SK-N-SH (cell line): ENCODE results near the gene GABRB1. TPM values are rescaled to one million over a fixed set of nuclear protein-coding genes. Genes with fewer than 3 reads are reported as not detected.
A peak's percentile ranks its signal among the peaks of the same experiment; 100 is the strongest.

Experiments used
- CTCF ChIA-PET: fragments of 300-600, 350-600 bp; formaldehyde crosslinking; extraction: SDS; loops from one replicate; lab custom pipeline; 2021; lab: Yijun Ruan, JAX
- POLR2A ChIA-PET: fragments of 350-600 bp; sonication (Branson Sonifier 250); formaldehyde crosslinking; extraction: SDS; loops from one replicate; lab custom pipeline; 2020; ENCODE audit warnings: antibody characterized with exemption, inconsistent platforms; lab: Yijun Ruan, JAX
- DNase-seq: peaks from one replicate; pipeline ENCODE4 v3.0.0; 2012
- H2AFZ ChIP-seq: fragments of 200-600 bp; sonication (generic); 2 replicates; pipeline ENCODE4 v1.8.1; 2016; ENCODE audit warnings: antibody characterized with exemption, mild to moderate bottlenecking, low read depth
- H3F3A ChIP-seq: fragments of 200-600 bp; sonication (generic); replicated peaks from 2 replicates; pipeline ENCODE3; 2016; ENCODE audit warnings: antibody characterized with exemption, mild to moderate bottlenecking; ENCODE audit not compliant: insufficient read depth
- H3K27ac ChIP-seq, 2 experiments: fragments of 200-500 bp in 1 of 2; fragments of 200-600 bp in 1 of 2; sonication (Bioruptor generic) in 1 of 2; sonication (generic), shearing (Covaris generic) in 1 of 2; 2 replicates each; pipeline versions ENCODE4 v1.5.1 to v1.6.1; 2014 to 2016; ENCODE audit warnings: low read depth in 2 of 2, inconsistent platforms in 1 of 2, low read length in 1 of 2, mild to moderate bottlenecking in 1 of 2, mixed read lengths in 1 of 2
- H3K27me3 ChIP-seq: fragments of 200-600 bp; sonication (generic), shearing (Covaris generic); 2 replicates; pipeline ENCODE4 v1.6.1; 2016; ENCODE audit warnings: mixed run types; ENCODE audit not compliant: insufficient read depth
- H3K36me3 ChIP-seq, 2 experiments: fragments of 200-500 bp in 1 of 2; fragments of 200-600 bp in 1 of 2; sonication (Bioruptor generic) in 1 of 2; sonication (generic) in 1 of 2; replicated peaks in 1 of 2; 2 replicates each; pipeline versions ENCODE3 to v1.5.1; 2014 to 2016; ENCODE audit warnings: low read length in 1 of 2, mild to moderate bottlenecking in 1 of 2; ENCODE audit not compliant: insufficient read depth in 2 of 2, control insufficient read depth in 1 of 2
- H3K4me1 ChIP-seq, 2 experiments: fragments of 200-500 bp in 1 of 2; fragments of 200-600 bp in 1 of 2; sonication (Bioruptor generic) in 1 of 2; sonication (generic), shearing (Covaris generic) in 1 of 2; 2 replicates each; pipeline versions ENCODE4 v1.5.1 to v1.6.1; 2014 to 2016; ENCODE audit warnings: low read depth in 1 of 2, low read length in 1 of 2, mixed run types in 1 of 2; ENCODE audit not compliant: insufficient read depth in 2 of 2, control insufficient read depth in 1 of 2
- H3K4me2 ChIP-seq: fragments of 200-600 bp; sonication (generic), shearing (Covaris generic); 2 replicates; pipeline ENCODE4 v1.6.1; 2017; ENCODE audit warnings: mixed run types
- H3K4me3 ChIP-seq, 2 experiments: fragments of 200-500 bp in 1 of 2; fragments of 200-600 bp in 1 of 2; sonication (Bioruptor generic) in 1 of 2; sonication (generic), shearing (Covaris generic) in 1 of 2; 2 replicates each; pipeline versions ENCODE4 v1.5.1 to v1.8.1; 2014 to 2016; ENCODE audit warnings: low read depth in 2 of 2, inconsistent platforms in 1 of 2, low read length in 1 of 2, mild to moderate bottlenecking in 1 of 2, mixed read lengths in 1 of 2, moderate library complexity in 1 of 2
- H3K79me2 ChIP-seq: fragments of 200-600 bp; sonication (generic); 2 replicates; pipeline ENCODE4 v1.8.1; 2017; ENCODE audit warnings: mild to moderate bottlenecking; ENCODE audit not compliant: insufficient read depth
- H3K9ac ChIP-seq: fragments of 200-600 bp; sonication (generic); 2 replicates; pipeline ENCODE4 v1.6.1; 2017; ENCODE audit warnings: mixed run types
- H3K9me2 ChIP-seq: fragments of 200-600 bp; sonication (generic); 2 replicates; pipeline ENCODE4 v1.6.1; 2017; ENCODE audit warnings: mixed run types
- H3K9me3 ChIP-seq: fragments of 200-600 bp; sonication (generic); 2 replicates; pipeline ENCODE4 v1.6.1; 2017; ENCODE audit warnings: mixed run types, mild to moderate bottlenecking, moderate library complexity
- H4K20me1 ChIP-seq: fragments of 200-600 bp; sonication (generic); 2 replicates; pipeline ENCODE4 v1.6.1; 2017; ENCODE audit warnings: mild to moderate bottlenecking, mixed run types; ENCODE audit not compliant: insufficient read depth
- ELF1 ChIP-seq: IDR thresholded peaks from 2 replicates; pipeline ENCODE4 v1.4.0; 2012
- FOXM1 ChIP-seq: IDR thresholded peaks from 2 replicates; pipeline ENCODE4 v1.4.0; 2012; ENCODE audit warnings: low read depth, mild to moderate bottlenecking
- GABPA ChIP-seq: IDR thresholded peaks from 2 replicates; pipeline ENCODE4 v1.4.0; 2012; ENCODE audit warnings: low read depth, mild to moderate bottlenecking
- GATA2 ChIP-seq: sonication (generic); formaldehyde crosslinking; IDR thresholded peaks from 2 replicates; pipeline ENCODE4 v1.5.0; 2020; ENCODE audit warnings: mild to moderate bottlenecking, missing genetic modification reagents
- JUND ChIP-seq: IDR thresholded peaks from 2 replicates; pipeline ENCODE4 v1.4.0; 2012
- MEF2A ChIP-seq: IDR thresholded peaks from 2 replicates; pipeline ENCODE4 v1.4.0; 2012; ENCODE audit warnings: low read depth, borderline replicate concordance
- NFIC ChIP-seq: IDR thresholded peaks from 2 replicates; pipeline ENCODE4 v1.4.0; 2012; ENCODE audit warnings: borderline replicate concordance
- NRF1 ChIP-seq: IDR thresholded peaks from 2 replicates; pipeline ENCODE4 v1.6.1; 2012; ENCODE audit warnings: low read depth, mild to moderate bottlenecking, low read length
- POLR2AphosphoS5 ChIP-seq: IDR thresholded peaks from 2 replicates; pipeline ENCODE4 v1.6.1; 2012; ENCODE audit warnings: low read depth, low read length
- RAD21 ChIP-seq: IDR thresholded peaks from 2 replicates; pipeline ENCODE4 v1.6.1; 2012; ENCODE audit warnings: mild to moderate bottlenecking, low read length
- RCOR1 ChIP-seq: fragments of 150-350 bp; IDR thresholded peaks from 2 replicates; pipeline ENCODE4 v1.6.1; 2017; ENCODE audit warnings: antibody characterized with exemption, low read length
- RFX5 ChIP-seq: IDR thresholded peaks from 2 replicates; pipeline ENCODE4 v1.6.1; 2012; ENCODE audit warnings: mild to moderate bottlenecking, improper control_type of control experiment, low read length
- SIN3A ChIP-seq: IDR thresholded peaks from 2 replicates; pipeline ENCODE4 v1.6.1; 2012; ENCODE audit warnings: low read depth, mild to moderate bottlenecking, low read length, moderate library complexity, borderline replicate concordance
- SMC3 ChIP-seq: IDR thresholded peaks from 2 replicates; pipeline ENCODE4 v1.6.1; 2012; ENCODE audit warnings: low read depth, low read length, improper control_type of control experiment
- TAF1 ChIP-seq: IDR thresholded peaks from 2 replicates; pipeline ENCODE4 v1.6.1; 2012; ENCODE audit warnings: low read depth, mild to moderate bottlenecking, low read length, moderate library complexity, borderline replicate concordance
- TCF12 ChIP-seq: IDR thresholded peaks from 2 replicates; pipeline ENCODE4 v1.4.0; 2012
- WGBS: methylation state at CpG from one replicate; pipeline ENCODE4 v1.1.6; 2017; ENCODE audit warnings: low lambda C conversion rate; 5-methylcytosine and 5-hydroxymethylcytosine counted together
- polyA plus RNA-seq, 3 experiments: library from polyadenylated mRNA; depleted of rRNA; stranded (reverse); fragments of >200 nt; gene quantifications; 2 replicates each; pipeline ENCODE4 v1.2.3, GENCODE V29; 2012
- TF ChIP-seq, protein P1 (sequence below): IDR thresholded peaks from 2 replicates; pipeline ENCODE4 v1.4.0; 2012; ENCODE audit warnings: low read depth, borderline replicate concordance
- TF ChIP-seq, protein P2 (sequence below): IDR thresholded peaks from 2 replicates; pipeline ENCODE4; 2012
- TF ChIP-seq, protein P3 (sequence below): fragments of 150-350 bp; IDR thresholded peaks from 2 replicates; pipeline ENCODE4 v1.6.1; 2016; ENCODE audit warnings: mild to moderate bottlenecking, low read depth, low read length
- TF ChIP-seq, protein P4 (sequence below): IDR thresholded peaks from 2 replicates; pipeline ENCODE4 v1.6.1; 2012; ENCODE audit warnings: mild to moderate bottlenecking, low read depth, low read length, moderate library complexity
- TF ChIP-seq, protein P5 (sequence below): IDR thresholded peaks from 2 replicates; pipeline ENCODE4 v1.4.0; 2012; ENCODE audit warnings: low read depth

The GABRB1 gene
- polyA plus RNA-seq, 1 of the 3 experiments (the other 2 are of a cell fraction): not detected

DNA sequence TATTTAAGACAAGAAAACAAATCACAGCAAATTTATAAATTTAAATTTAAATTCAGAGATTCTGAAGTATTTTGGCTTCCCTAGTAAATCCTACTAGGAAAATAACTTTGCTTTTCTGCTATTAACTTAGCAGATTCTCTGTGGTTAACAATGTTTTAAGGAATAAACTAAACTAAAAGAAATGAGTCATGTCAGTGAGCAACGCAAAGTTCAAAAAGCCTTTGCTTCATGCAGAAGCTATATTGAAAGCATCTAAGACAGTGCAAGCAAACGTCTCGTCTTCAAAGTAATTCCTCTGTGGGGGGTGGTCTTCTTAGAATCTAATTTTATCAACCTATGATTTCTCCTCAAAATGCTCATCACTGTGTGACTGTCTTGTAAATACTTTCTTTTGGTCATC is 30.1 kb downstream of the GABRB1 start:
- Histone ChIP-seq H3K79me2 (no peaks in the 10 kb centered on the region), H3K9me3 (no peaks in the 10 kb centered on the region), H3K27ac (no peak overlapping the region), H4K20me1 (no peaks in the 10 kb centered on the region), H3K9me2 (no peaks in the 10 kb centered on the region), H3F3A (peaks cover 5% of the 10 kb centered on the region), H3K4me3 (no peak overlapping the region), H3K36me3 (no peaks in the 10 kb centered on the region), H3K27me3 (no peaks in the 10 kb centered on the region), H3K4me2 (peak overlapping the region; percentile 47; the same call in 1 of the 2 replicates), H2AFZ (no peak overlapping the region; the same call in 1 of the 2 replicates), H3K4me1 (no peaks in the 10 kb centered on the region), H3K9ac (no peak overlapping the region)
- POLR2A ChIA-PET: no interaction called here
- no peak for TF ChIP-seq GATA2 (CRISPR knock-in tag)
- no peak for TF ChIP-seq TAF1
- TF ChIP-seq RFX5: no peak
- no peak for TF ChIP-seq POLR2AphosphoS5
- CTCF ChIA-PET: no interaction called here
- 12% methylated on average over 3 of the region's 3 CpGs for WGBS
- DNase-seq: no peak

DNA sequence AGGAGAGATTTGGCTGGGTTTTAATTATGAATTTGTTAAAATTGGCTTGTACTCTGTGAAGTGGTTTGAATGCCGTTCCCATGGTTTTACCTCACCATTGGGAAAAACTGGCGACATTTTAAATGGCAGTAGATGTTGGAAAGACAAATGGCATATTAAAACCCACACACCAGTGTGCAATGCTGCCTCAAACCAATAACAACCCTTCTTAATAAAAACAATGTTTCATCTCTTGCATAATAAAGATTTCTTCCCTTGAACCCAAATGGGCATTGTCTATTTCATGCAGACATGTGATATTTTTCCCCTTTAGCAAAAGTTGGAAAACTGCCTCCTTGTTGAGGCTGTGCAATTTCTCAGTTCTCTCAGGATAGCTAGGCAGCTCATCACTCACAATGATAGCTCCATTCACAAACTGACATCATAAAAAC is 33.7 kb downstream of the GABRB1 start:
- no peak overlapping the region for H3K9ac ChIP-seq
- 4% methylated on average over 2 of the region's 2 CpGs for WGBS
- H3K4me3 ChIP-seq: no peak overlapping the region
- no peaks in the 10 kb centered on the region for H3K4me1 ChIP-seq
- no peaks in the 10 kb centered on the region for H3K27me3 ChIP-seq
- H3K27ac ChIP-seq: no peak overlapping the region
- no peaks in the 10 kb centered on the region for H4K20me1 ChIP-seq
- no peaks in the 10 kb centered on the region for H3K36me3 ChIP-seq
- no peaks in the 10 kb centered on the region for H3K9me3 ChIP-seq
- POLR2A ChIA-PET: no interaction called here
- no peak overlapping the region for H2AFZ ChIP-seq
- CTCF ChIA-PET: no interaction called here
- TF ChIP-seq RCOR1 (no peak), NRF1 (no peak), TCF12 (no peak), ELF1 (no peak), MEF2A (no peak), FOXM1 (no peak), SMC3 (no peak), RAD21 (no peak), GABPA (no peak), SIN3A (no peak), JUND (no peak), RFX5 (no peak), TAF1 (no peak), NFIC (no peak)
- TF ChIP-seq, protein P1, sequence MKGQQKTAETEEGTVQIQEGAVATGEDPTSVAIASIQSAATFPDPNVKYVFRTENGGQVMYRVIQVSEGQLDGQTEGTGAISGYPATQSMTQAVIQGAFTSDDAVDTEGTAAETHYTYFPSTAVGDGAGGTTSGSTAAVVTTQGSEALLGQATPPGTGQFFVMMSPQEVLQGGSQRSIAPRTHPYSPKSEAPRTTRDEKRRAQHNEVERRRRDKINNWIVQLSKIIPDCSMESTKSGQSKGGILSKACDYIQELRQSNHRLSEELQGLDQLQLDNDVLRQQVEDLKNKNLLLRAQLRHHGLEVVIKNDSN: no peak
- TF ChIP-seq, protein P2, sequence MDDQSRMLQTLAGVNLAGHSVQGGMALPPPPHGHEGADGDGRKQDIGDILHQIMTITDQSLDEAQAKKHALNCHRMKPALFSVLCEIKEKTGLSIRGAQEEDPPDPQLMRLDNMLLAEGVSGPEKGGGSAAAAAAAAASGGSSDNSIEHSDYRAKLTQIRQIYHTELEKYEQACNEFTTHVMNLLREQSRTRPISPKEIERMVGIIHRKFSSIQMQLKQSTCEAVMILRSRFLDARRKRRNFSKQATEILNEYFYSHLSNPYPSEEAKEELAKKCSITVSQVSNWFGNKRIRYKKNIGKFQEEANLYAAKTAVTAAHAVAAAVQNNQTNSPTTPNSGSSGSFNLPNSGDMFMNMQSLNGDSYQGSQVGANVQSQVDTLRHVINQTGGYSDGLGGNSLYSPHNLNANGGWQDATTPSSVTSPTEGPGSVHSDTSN: no peak
- TF ChIP-seq, protein P3, sequence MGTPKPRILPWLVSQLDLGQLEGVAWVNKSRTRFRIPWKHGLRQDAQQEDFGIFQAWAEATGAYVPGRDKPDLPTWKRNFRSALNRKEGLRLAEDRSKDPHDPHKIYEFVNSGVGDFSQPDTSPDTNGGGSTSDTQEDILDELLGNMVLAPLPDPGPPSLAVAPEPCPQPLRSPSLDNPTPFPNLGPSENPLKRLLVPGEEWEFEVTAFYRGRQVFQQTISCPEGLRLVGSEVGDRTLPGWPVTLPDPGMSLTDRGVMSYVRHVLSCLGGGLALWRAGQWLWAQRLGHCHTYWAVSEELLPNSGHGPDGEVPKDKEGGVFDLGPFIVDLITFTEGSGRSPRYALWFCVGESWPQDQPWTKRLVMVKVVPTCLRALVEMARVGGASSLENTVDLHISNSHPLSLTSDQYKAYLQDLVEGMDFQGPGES: no peak
- TF ChIP-seq, protein P4, sequence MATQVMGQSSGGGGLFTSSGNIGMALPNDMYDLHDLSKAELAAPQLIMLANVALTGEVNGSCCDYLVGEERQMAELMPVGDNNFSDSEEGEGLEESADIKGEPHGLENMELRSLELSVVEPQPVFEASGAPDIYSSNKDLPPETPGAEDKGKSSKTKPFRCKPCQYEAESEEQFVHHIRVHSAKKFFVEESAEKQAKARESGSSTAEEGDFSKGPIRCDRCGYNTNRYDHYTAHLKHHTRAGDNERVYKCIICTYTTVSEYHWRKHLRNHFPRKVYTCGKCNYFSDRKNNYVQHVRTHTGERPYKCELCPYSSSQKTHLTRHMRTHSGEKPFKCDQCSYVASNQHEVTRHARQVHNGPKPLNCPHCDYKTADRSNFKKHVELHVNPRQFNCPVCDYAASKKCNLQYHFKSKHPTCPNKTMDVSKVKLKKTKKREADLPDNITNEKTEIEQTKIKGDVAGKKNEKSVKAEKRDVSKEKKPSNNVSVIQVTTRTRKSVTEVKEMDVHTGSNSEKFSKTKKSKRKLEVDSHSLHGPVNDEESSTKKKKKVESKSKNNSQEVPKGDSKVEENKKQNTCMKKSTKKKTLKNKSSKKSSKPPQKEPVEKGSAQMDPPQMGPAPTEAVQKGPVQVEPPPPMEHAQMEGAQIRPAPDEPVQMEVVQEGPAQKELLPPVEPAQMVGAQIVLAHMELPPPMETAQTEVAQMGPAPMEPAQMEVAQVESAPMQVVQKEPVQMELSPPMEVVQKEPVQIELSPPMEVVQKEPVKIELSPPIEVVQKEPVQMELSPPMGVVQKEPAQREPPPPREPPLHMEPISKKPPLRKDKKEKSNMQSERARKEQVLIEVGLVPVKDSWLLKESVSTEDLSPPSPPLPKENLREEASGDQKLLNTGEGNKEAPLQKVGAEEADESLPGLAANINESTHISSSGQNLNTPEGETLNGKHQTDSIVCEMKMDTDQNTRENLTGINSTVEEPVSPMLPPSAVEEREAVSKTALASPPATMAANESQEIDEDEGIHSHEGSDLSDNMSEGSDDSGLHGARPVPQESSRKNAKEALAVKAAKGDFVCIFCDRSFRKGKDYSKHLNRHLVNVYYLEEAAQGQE: no peak
- TF ChIP-seq, protein P5, sequence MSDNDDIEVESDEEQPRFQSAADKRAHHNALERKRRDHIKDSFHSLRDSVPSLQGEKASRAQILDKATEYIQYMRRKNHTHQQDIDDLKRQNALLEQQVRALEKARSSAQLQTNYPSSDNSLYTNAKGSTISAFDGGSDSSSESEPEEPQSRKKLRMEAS: no peak
- H3K79me2 ChIP-seq: no peaks in the 10 kb centered on the region
- H3F3A ChIP-seq: peaks cover 5% of the 10 kb centered on the region
- H3K4me2 ChIP-seq: no peak overlapping the region
- no peaks in the 10 kb centered on the region for H3K9me2 ChIP-seq
- DNase-seq: no peak
